Activated CD4-positive, alpha-beta T cell treated with anti-CD3 and anti-CD28 coated beads, Interleukin-2, amount 50 U/mL, for 1 hour (primary cell): ENCODE data around the gene SHC4.
"Not testable (repeated sequence)": the region's sequence is repeated elsewhere in the genome, so short reads cannot be mapped to it uniquely, and the experiment has no call there.

ENCODE experiments used
- DNase-seq: peaks from one replicate; pipeline ENCODE4 v3.0.0-alpha.2; 2020

The SHC4 gene

DNA sequence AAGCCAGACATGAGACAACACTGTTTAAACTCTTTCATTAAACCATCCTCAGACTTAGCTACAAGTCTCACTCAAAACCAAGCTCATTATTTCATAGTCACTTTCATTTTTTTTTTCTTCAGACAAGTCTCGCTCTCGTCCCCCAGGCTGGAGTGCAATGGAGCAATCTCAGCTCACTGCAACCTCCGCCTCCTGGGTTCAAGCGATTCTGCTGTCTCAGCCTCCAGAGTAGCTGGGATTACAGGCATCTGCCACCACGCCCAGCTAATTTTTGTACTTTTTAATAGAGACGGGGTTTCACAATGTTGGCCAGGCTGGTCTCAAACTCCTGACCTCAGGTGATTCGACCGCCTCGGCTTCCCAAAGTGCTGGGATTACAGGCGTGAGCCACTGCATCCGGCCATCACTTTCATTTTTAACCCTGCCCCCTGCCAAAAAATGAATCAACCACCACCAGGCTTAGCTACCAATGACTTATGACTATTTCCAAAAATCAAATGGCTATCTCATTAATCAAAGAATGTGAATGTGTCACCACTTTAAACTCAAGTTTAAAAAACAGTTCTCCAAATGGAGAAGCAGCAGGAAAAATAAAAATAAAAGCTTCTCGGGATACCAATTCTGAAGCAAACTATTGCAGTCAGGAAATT is 173.1 kb downstream of the SHC4 start:
- not testable (repeated sequence) for DNase-seq

GRCh38 chr15:48785712-48786111 is 178.0 kb downstream of the SHC4 start:
- no peak for DNase-seq

DNA sequence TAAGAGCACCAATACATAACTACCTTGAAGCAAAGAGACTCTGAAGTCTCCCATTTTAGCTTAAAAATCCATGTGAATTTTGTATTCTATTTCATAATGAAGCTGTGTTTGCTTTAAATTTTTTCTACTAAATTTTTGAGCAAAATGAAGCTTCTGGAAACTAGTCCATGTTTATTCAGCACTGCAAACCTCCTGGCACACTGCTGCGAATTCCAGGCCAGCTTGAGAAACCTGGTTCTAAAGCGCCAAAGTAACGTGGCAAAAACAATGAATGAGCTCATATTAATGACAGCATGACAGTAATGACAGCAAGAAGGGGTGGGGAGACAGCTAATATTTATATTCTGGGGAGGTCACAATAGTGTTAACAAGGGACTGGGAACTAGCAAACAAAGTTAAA is 178.5 kb downstream of the SHC4 start:
- no peak for DNase-seq

DNA sequence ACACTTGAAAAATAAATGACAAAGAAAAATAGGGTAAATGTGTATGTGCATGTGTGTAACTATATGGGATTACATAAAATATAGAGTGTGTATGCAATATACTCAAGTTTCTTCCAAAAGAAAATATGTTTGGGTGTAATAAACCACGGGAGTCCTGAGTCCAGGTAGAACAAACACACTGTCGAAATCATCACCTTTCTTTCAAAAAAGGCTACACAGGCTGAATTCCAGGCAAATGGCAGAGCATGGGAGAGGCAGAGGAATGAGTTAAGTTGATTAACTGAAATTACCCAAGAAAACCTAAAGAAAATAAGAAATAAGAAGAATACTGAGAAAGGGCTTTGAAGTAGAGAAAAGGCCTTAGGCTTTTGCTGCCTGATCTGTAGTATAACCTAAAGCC is 179.0 kb downstream of the SHC4 start:
- no peak for DNase-seq

DNA sequence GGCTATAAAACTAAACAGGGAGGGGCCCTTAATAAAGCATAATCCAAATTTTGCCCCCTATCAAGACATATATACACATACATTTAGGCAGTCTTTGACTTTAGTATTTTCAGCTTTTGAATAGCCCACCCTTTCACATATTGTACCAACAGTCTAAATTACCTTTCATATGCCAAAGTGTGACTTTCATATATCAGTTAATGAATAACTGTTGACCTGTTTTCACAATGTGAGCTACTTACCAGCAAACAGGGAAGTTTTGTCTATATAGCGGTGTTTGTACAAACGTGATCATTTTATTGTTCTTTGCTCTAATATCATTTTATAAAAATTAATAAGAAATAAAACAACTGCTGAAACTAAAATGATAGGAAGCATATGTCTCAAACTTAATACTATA is 180.8 kb downstream of the SHC4 start:
- no peak for DNase-seq

GRCh38 chr15:48781481-48782081 is 182.1 kb downstream of the SHC4 start:
- no peak for DNase-seq

DNA sequence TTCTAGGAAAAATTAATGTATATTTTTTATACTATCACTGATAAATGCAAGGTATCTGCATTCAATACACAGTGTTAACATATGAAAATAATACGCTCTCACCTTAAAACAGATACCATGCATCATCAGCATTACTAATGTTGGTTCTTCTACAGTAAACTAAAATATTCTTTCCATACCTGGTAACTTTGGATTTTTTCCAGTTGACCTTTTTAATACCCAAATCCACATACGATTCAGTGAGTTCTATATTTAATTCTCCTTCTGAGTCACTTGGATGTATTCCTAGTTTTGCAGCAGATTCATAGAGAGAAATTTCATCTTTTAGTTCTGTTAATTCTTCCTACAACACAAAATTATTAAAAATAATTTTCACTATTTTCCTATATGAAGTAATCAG is 182.7 kb downstream of the SHC4 start:
- DNase-seq, result no peak

DNA sequence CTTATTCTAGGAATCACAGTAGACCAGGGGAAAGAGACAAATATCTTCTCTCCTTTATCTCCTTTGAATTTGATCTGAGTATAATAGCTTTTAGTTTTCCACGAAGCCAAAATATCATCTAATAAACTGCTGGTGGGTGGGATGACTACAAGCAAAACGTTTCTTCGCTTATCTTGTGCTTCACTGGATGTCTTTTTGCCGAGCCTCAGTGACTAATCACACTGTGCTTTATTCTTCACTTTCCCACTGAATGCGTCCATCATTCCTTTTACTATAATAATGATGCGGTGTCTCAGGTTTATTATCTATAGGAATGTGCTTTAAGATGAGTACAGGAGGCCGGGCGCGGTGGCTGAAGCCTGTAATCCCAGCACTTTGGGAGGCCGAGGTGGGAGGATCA is 185.4 kb downstream of the SHC4 start:
- DNase-seq, result no peak

DNA sequence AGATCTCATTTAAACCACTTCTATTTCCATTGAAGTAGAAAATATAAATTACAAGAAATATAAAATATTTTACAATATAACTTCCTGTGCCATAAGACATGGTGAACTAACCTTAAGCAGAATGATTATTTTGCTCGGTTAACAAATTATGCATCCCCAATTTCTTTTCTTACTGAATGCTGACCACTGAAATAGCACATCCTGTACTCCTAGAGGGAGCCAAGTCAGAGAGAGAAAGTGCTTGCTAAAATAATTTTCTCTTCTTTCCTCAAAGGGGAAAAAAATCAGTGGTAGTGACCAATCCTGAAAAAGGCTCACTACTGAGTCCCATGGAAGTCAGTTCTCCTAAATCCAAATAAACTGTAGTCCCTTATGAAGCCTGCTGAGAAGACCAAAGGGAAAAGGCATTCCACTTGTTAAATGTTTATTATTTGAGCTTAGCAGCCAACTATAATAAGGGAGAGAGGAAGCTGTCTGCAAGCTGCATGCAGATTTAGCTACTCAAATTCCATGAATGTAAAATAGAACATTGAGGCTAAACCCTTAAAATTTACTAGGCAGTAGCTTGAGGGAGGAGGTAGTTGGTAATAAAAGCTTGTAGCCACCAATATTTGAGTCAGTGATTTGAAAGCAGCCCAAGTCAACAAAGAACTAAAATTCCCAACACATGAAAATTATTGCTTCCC is 185.9 kb downstream of the SHC4 start:
- no peak for DNase-seq

DNA sequence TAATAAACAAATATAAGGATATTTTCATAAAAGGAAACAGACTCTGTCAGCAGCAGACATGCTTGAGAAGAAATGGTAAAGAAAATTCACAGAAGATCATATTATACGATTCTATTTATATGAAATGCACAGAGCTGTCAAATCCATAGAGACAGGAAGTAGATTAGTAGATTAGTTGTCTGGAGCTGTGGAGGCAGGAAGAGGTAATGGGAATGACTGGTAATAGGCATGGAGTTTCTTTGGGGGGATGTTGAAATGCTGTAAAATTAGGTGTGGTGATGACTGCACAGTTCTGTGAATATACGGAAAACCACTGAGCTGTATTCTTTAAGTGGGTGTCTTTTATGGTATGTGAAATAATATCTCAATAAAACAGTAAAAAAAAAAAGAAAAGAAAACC is 188.2 kb downstream of the SHC4 start:
- no peak for DNase-seq

DNA sequence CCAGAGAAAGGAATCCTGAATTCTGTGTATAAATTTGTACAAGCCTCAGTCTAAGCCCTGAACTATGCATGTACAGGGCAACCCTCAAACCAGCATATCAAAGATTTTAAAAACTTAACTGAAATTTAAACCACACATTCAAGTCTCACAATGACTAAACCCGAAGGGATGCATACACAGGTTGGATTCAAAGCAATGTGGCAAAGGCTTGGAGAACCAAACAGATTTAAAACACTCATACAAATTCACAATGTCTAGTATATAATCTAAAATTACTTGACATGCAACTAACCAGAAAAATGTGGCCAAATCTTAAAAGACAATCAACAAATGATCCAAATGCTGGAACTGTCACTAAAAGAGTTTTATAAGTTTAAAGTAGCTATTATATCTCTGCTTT is 189.2 kb downstream of the SHC4 start:
- no peak for DNase-seq
